Body of pancreas (tissue), 4 donors: ENCODE results near the gene YIF1A. TPM values are rescaled to one million over a fixed set of nuclear protein-coding genes. Genes with fewer than 3 reads are reported as not detected.

Experiments
- ATAC-seq: fragments of 150-250 bp; one replicate; pipeline ENCODE4 v1.9.1; 2016
- DNase-seq, 4 donors: peaks; one replicate each; pipeline ENCODE4 v3.0.0-alpha.2; 2019
- H3K27ac ChIP-seq, 4 donors: fragments of 200-600 bp; sonication (generic); 1 replicate in 3 of 4; 2 replicates in 1 of 4; pipeline versions ENCODE4 v1.5.1 to v1.6.1; 2016 to 2019; ENCODE audit warnings: mild to moderate bottlenecking in 1 of 4, mixed read lengths in 1 of 4, moderate library complexity in 1 of 4
- H3K27me3 ChIP-seq, 2 donors: fragments of 200-600 bp; sonication (generic); one replicate each; pipeline ENCODE4 v1.6.0; 2016; ENCODE audit warnings: mild to moderate bottlenecking in 1 of 2
- H3K36me3 ChIP-seq, 2 donors: fragments of 200-600 bp; sonication (generic); replicated peaks in 1 of 2; 2 replicates each; pipeline ENCODE4 v1.5.1; 2016; ENCODE audit warnings: low read depth in 2 of 2; ENCODE audit not compliant: insufficient read depth in 1 of 2
- H3K4me1 ChIP-seq: fragments of 200-600 bp; sonication (generic); one replicate; pipeline ENCODE4 v1.6.0; 2016
- H3K4me3 ChIP-seq, 2 donors: fragments of 200-600 bp; sonication (generic); 1 replicate in 1 of 2; 2 replicates in 1 of 2; pipeline ENCODE4 v1.5.1; 2016 to 2019
- H3K9me3 ChIP-seq, 3 donors: fragments of 200-600 bp; sonication (generic); 1 replicate in 2 of 3; 2 replicates in 1 of 3; pipeline ENCODE4 v1.5.1; 2016
- CTCF ChIP-seq, 7 experiments: fragments of 450-650 bp in 4 of 7; fragments of 200-600 bp in 3 of 7; sonication (generic) in 3 of 7; IDR thresholded peaks; one replicate each; pipeline ENCODE4 v1.5.1; 2016 to 2019; ENCODE audit warnings: antibody characterized with exemption in 7 of 7
- POLR2A ChIP-seq, 3 donors: fragments of 450-650 bp; IDR thresholded peaks; one replicate each; pipeline ENCODE4 v1.6.1; 2016; ENCODE audit warnings: antibody characterized with exemption in 3 of 3, mild to moderate bottlenecking in 2 of 3
- WGBS, 2 donors: methylation state at CpG; one replicate each; pipeline ENCODE4 v1.1.5; 2017; 5-methylcytosine and 5-hydroxymethylcytosine counted together
- intact Hi-C: fragments of 100-400 bp; cut with DNase I; formaldehyde crosslinking; loops from one replicate; pipeline ENCODE4 v1.15.1; 2023
- total RNA-seq, 2 donors: library from RNA; depleted of rRNA; stranded (reverse); fragments of >200 nt; gene quantifications; one replicate each; pipeline ENCODE4 v1.1.0, GENCODE V29; 2016

YIF1A gene
- total RNA-seq, 2 donors from 2014 or later, result 63.6 to 91.6 TPM

- Histone ChIP-seq H3K9me3 (no peaks in the 10 kb centered on the region), H3K27me3 (no peaks in the 10 kb centered on the region), H3K27ac (peak overlapping the region in 2 of 4 donors; percentile 65 to 67), H3K4me1 (peaks cover 10% of the 10 kb centered on the region), H3K4me3 (no peak overlapping the region), H3K36me3 (no peaks in the 10 kb centered on the region)
- intact Hi-C loops, result no loop called here
- WGBS, 2 donors, result 49 to 53% methylated on average over 9 to 13 of the region's 16 CpGs
- DNase-seq, result peak; percentile 31 to 79 (median 42)
- TF ChIP-seq CTCF (IDR thresholded peaks at IDR 0.05) (no peak), POLR2A (IDR thresholded peaks at IDR 0.05) (no peak)
- ATAC-seq, result peak; percentile 21
These were observed 29.0 kb upstream of the YIF1A start for GRCh38 chr11:66317723-66318599.

GRCh38 chr11:66317322-66317722 is 28.4 kb upstream of the YIF1A start:
- Histone ChIP-seq H3K36me3 (no peaks in the 10 kb centered on the region), H3K4me3 (no peak overlapping the region), H3K27me3 (no peaks in the 10 kb centered on the region), H3K9me3 (no peaks in the 10 kb centered on the region), H3K4me1 (peaks cover 13% of the 10 kb centered on the region), H3K27ac (peak overlapping the region in 3 of 4 donors; percentile 8 to 67 (median 65))
- no peak for TF ChIP-seq POLR2A (IDR thresholded peaks at IDR 0.05)
- TF ChIP-seq CTCF (IDR thresholded peaks at IDR 0.05), result no peak
- no peak for DNase-seq
- 40 to 48% methylated on average over 4 to 14 of the region's 14 CpGs for WGBS, 2 donors
- intact Hi-C loops, result no loop called here
- ATAC-seq, result no peak

GRCh38 chr11:66316849-66317251 is 27.9 kb upstream of the YIF1A start, which contains the start of gene CD248:
Gene CD248 (minus strand): TSS chr11:66317044. CDS start chr11:66317027, 17 bp downstream.
- Histone ChIP-seq H3K9me3 (no peaks in the 10 kb centered on the region), H3K4me1 (peaks cover 18% of the 10 kb centered on the region), H3K27ac (peak within 1 kb of the TSS in 3 of 4 donors; percentile 8 to 67 (median 65)), H3K27me3 (no peaks in the 10 kb centered on the region), H3K36me3 (no peaks in the 10 kb centered on the region), H3K4me3 (no peak within 1 kb of the TSS)
- TF ChIP-seq CTCF (IDR thresholded peaks at IDR 0.05), result no peak
- no peak for TF ChIP-seq POLR2A (IDR thresholded peaks at IDR 0.05)
- no peak for ATAC-seq
- 49% methylated on average over 13 of the region's 29 CpGs; no CpG with 5 or more reads in 1 of the 2 donors for WGBS, 2 donors
- DNase-seq, result peak in 1 of 4 donors; percentile 40
- intact Hi-C loops, result no loop called here

- no peak for ATAC-seq
- no peak for DNase-seq
- Histone ChIP-seq H3K27me3 (no peaks in the 10 kb centered on the region), H3K36me3 (no peaks in the 10 kb centered on the region), H3K4me3 (no peak overlapping the region), H3K4me1 (peaks cover 21% of the 10 kb centered on the region), H3K9me3 (no peaks in the 10 kb centered on the region), H3K27ac (peak overlapping the region in 2 of 4 donors; percentile 65 to 67)
- TF ChIP-seq POLR2A (IDR thresholded peaks at IDR 0.05) (no peak), CTCF (IDR thresholded peaks at IDR 0.05) (no peak)
- intact Hi-C loops, result no loop called here
- 67 to 88% methylated on average over 10 to 38 of the region's 52 CpGs for WGBS, 2 donors
These were observed 27.2 kb upstream of the YIF1A start for GRCh38 chr11:66315921-66316811.
